ENCODE measurements around the gene ARAP2.

ARAP2 gene

GRCh38 chr4:36196145-36196913 is 48.0 kb downstream of the ARAP2 start:
- Histone ChIP-seq H3K4me3 (ENCODE audit: insufficient read depth, low read length, poor library complexity, severe bottlenecking) (no peak overlapping the region), H3F3A (ENCODE audit: insufficient read depth) (no peaks in the 10 kb centered on the region), H3K9ac (ENCODE audit: low read length) (no peak overlapping the region), H3K27ac (ENCODE audit: low read depth, low read length) (no peak overlapping the region), H3K9me3 (ENCODE audit: insufficient read depth, low read length) (no peaks in the 10 kb centered on the region), H3K27me3 (ENCODE audit: low read length) (no peaks in the 10 kb centered on the region), H3K79me2 (ENCODE audit: insufficient read depth, low read length) (no peaks in the 10 kb centered on the region), H2AFZ (ENCODE audit: low read depth, low read length, severe bottlenecking) (no peak overlapping the region), H4K20me1 (ENCODE audit: low read depth, low read length) (no peaks in the 10 kb centered on the region), H3K4me2 (ENCODE audit: low read depth, low read length, poor library complexity, severe bottlenecking) (no peak overlapping the region), H3K9me2 (replicated peaks; ENCODE audit: insufficient read depth, low read length) (no peaks in the 10 kb centered on the region), H3K36me3 (ENCODE audit: low read length) (no peaks in the 10 kb centered on the region)
- TF ChIP-seq EZH2phosphoT487 (conservative IDR thresholded peaks at IDR 0.05; ENCODE audit: low read length): no peak
- TF ChIP-seq CTCF (IDR thresholded peaks at IDR 0.05; ENCODE audit: insufficient read depth, low read length, poor library complexity, severe bottlenecking): no peak

- no peaks in the 10 kb centered on the region for H3K27me3 ChIP-seq (ENCODE audit: low read length)
- H4K20me1 ChIP-seq (ENCODE audit: low read depth, low read length): no peaks in the 10 kb centered on the region
- no peaks in the 10 kb centered on the region for H3K36me3 ChIP-seq (ENCODE audit: low read length)
- TF ChIP-seq CTCF (IDR thresholded peaks at IDR 0.05; ENCODE audit: insufficient read depth, low read length, poor library complexity, severe bottlenecking): no peak
- TF ChIP-seq EZH2phosphoT487 (conservative IDR thresholded peaks at IDR 0.05; ENCODE audit: low read length): no peak
- no peak overlapping the region for H3K27ac ChIP-seq (ENCODE audit: low read depth, low read length)
- no peaks in the 10 kb centered on the region for H3K9me3 ChIP-seq (ENCODE audit: insufficient read depth, low read length)
- H2AFZ ChIP-seq (ENCODE audit: low read depth, low read length, severe bottlenecking): no peak overlapping the region
- H3K9ac ChIP-seq (ENCODE audit: low read length): no peak overlapping the region
- H3K79me2 ChIP-seq (ENCODE audit: insufficient read depth, low read length): no peaks in the 10 kb centered on the region
- H3F3A ChIP-seq (ENCODE audit: insufficient read depth): no peaks in the 10 kb centered on the region
- H3K4me2 ChIP-seq (ENCODE audit: low read depth, low read length, poor library complexity, severe bottlenecking): no peak overlapping the region
- H3K9me2 ChIP-seq (replicated peaks; ENCODE audit: insufficient read depth, low read length): no peaks in the 10 kb centered on the region
- H3K4me3 ChIP-seq (ENCODE audit: insufficient read depth, low read length, poor library complexity, severe bottlenecking): no peak overlapping the region
Measured at GRCh38 chr4:36192922-36193321, 51.4 kb downstream of the ARAP2 start.

- Histone ChIP-seq H3K9me3 (ENCODE audit: insufficient read depth, low read length) (no peaks in the 10 kb centered on the region), H3F3A (ENCODE audit: insufficient read depth) (no peaks in the 10 kb centered on the region), H3K27me3 (ENCODE audit: low read length) (no peaks in the 10 kb centered on the region), H3K79me2 (ENCODE audit: insufficient read depth, low read length) (no peaks in the 10 kb centered on the region), H3K27ac (ENCODE audit: low read depth, low read length) (no peak overlapping the region), H3K9me2 (replicated peaks; ENCODE audit: insufficient read depth, low read length) (no peaks in the 10 kb centered on the region), H4K20me1 (ENCODE audit: low read depth, low read length) (no peaks in the 10 kb centered on the region), H2AFZ (ENCODE audit: low read depth, low read length, severe bottlenecking) (no peak overlapping the region), H3K4me2 (ENCODE audit: low read depth, low read length, poor library complexity, severe bottlenecking) (no peak overlapping the region), H3K36me3 (ENCODE audit: low read length) (no peaks in the 10 kb centered on the region), H3K4me3 (ENCODE audit: insufficient read depth, low read length, poor library complexity, severe bottlenecking) (no peak overlapping the region), H3K9ac (ENCODE audit: low read length) (no peak overlapping the region)
- no peak for TF ChIP-seq CTCF (IDR thresholded peaks at IDR 0.05; ENCODE audit: insufficient read depth, low read length, poor library complexity, severe bottlenecking)
- no peak for TF ChIP-seq EZH2phosphoT487 (conservative IDR thresholded peaks at IDR 0.05; ENCODE audit: low read length)
Measured at GRCh38 chr4:36189511-36190226, 54.6 kb downstream of the ARAP2 start.

Data from SU-DHL-6 (cell line).